Upper lobe of left lung (tissue), 4 donors: Measurements from ENCODE around the gene NSL1.

Source experiments
- CTCF ChIP-seq, 6 experiments: fragments of 450-650 bp in 4 of 6; fragments of 200-600 bp in 2 of 6; sonication (generic) in 2 of 6; IDR thresholded peaks; one replicate each; pipeline ENCODE4 v1.5.1; 2016 to 2019; ENCODE audit warnings: antibody characterized with exemption in 6 of 6
- POLR2A ChIP-seq, 4 donors: fragments of 450-650 bp; IDR thresholded peaks; one replicate each; pipeline ENCODE4 v1.5.1; 2016 to 2017; ENCODE audit warnings: antibody characterized with exemption in 4 of 4, mild to moderate bottlenecking in 2 of 4

- no peak for TF ChIP-seq CTCF (IDR thresholded peaks at IDR 0.05)
- no peak for TF ChIP-seq POLR2A (IDR thresholded peaks at IDR 0.05)
These were observed 35.7 kb upstream of the NSL1 start for GRCh38 chr1:212827171-212827776.
